Measurements from ENCODE around the gene SPARCL1.
"Not testable (repeated sequence)": the region's sequence is repeated elsewhere in the genome, so short reads cannot be mapped to it uniquely, and the experiment has no call there.

SPARCL1 gene

GRCh38 chr4:87499403-87500091 lies 29.6 kb downstream of the SPARCL1 start:
- no peak for DNase-seq

- DNase-seq, result no peak
Measured at GRCh38 chr4:87498446-87498900, 30.7 kb downstream of the SPARCL1 start.

GRCh38 chr4:87497578-87497977 lies 31.6 kb downstream of the SPARCL1 start:
- no peak for DNase-seq

GRCh38 chr4:87497159-87497558 lies 32.0 kb downstream of the SPARCL1 start:
- DNase-seq, result no peak

- DNase-seq, result no peak
Measured at GRCh38 chr4:87493115-87493514, 36.1 kb downstream of the SPARCL1 start.

- DNase-seq, result not testable (repeated sequence)
Measured at GRCh38 chr4:87491851-87492250, 37.3 kb downstream of the SPARCL1 start.

GRCh38 chr4:87491436-87491835 lies 37.7 kb downstream of the SPARCL1 start:
- DNase-seq, result no peak

GRCh38 chr4:87490664-87491369 lies 38.4 kb downstream of the SPARCL1 start:
- no peak for DNase-seq

GRCh38 chr4:87489678-87490077 lies 39.5 kb downstream of the SPARCL1 start:
- no peak for DNase-seq

- not testable (repeated sequence) for DNase-seq
Measured at GRCh38 chr4:87488666-87489065, 40.5 kb downstream of the SPARCL1 start.

- DNase-seq, result not testable (repeated sequence)
Measured at GRCh38 chr4:87483247-87483646, 45.9 kb downstream of the SPARCL1 start.

- DNase-seq, result no peak
Measured at GRCh38 chr4:87481377-87481776, 47.8 kb downstream of the SPARCL1 start.

- no peak for DNase-seq
Measured at GRCh38 chr4:87478732-87479250, 50.4 kb downstream of the SPARCL1 start.

GRCh38 chr4:87476934-87477333 lies 52.2 kb downstream of the SPARCL1 start:
- no peak for DNase-seq

- no peak for DNase-seq
Measured at GRCh38 chr4:87469390-87469789, 59.8 kb downstream of the SPARCL1 start.

GRCh38 chr4:87465739-87466366 lies 63.3 kb downstream of the SPARCL1 start:
- no peak for DNase-seq

GRCh38 chr4:87462102-87462501 lies 67.1 kb downstream of the SPARCL1 start:
- no peak for DNase-seq

GRCh38 chr4:87461281-87461700 lies 67.9 kb downstream of the SPARCL1 start:
- no peak for DNase-seq

GRCh38 chr4:87458913-87459312 lies 70.3 kb downstream of the SPARCL1 start:
- no peak for DNase-seq

GRCh38 chr4:87451537-87451936 lies 77.6 kb downstream of the SPARCL1 start:
- DNase-seq, result no peak

GRCh38 chr4:87446375-87446774 lies 82.8 kb downstream of the SPARCL1 start:
- DNase-seq, result not testable (repeated sequence)

- DNase-seq, result no peak
Measured at GRCh38 chr4:87445964-87446363, 83.2 kb downstream of the SPARCL1 start.

GRCh38 chr4:87444741-87445140 lies 84.4 kb downstream of the SPARCL1 start:
- no peak for DNase-seq

- DNase-seq, result no peak
Measured at GRCh38 chr4:87442889-87443288, 86.3 kb downstream of the SPARCL1 start.

Data from NCI-H187 (cell line).